HepG2 (cell line): ENCODE data around the gene TTC28. TPM values are rescaled to one million over a fixed set of nuclear protein-coding genes. Genes with fewer than 3 reads are reported as not detected.

Source experiments
- ATAC-seq: fragments of 200-7000 bp; cut with Tn5 transposase; 3 replicates; pipeline ENCODE4 v1.9.1; 2020; ENCODE audit warnings: mild to moderate bottlenecking, moderate library complexity
- BruUV-seq: library from RNA; stranded (reverse); fragments of 400-500 nt; replicated peaks from 2 replicates; lab custom pipeline; 2021; lab: Mats Ljungman, UMichigan
- CTCF ChIA-PET: fragments of 300-600 bp; formaldehyde crosslinking; extraction: SDS; loops from one replicate; lab custom pipeline; 2021; ENCODE audit warnings: low total read pairs, inconsistent platforms, low intra/inter-chr PET ratio; lab: Yijun Ruan, JAX
- POLR2A ChIA-PET: fragments of 350-600 bp; sonication (Branson Sonifier 250); formaldehyde crosslinking; loops from one replicate; lab custom pipeline; 2020; ENCODE audit warnings: antibody characterized with exemption, inconsistent platforms; lab: Yijun Ruan, JAX
- DNase-seq: peaks from one replicate; pipeline ENCODE4 v3.0.0-alpha.2; 2015; ENCODE audit warnings: low spot score
- FAIRE-seq: peaks from 3 replicates; lab custom pipeline; 2011; peaks lifted over from hg19 to GRCh38; lab: Jason Lieb, UNC
- H2AFZ ChIP-seq: one replicate; pipeline ENCODE4 v1.6.1; 2011; ENCODE audit warnings: low read length, inconsistent platforms
- H3K27ac ChIP-seq: fragments of 300-600 bp; 3 replicates; pipeline ENCODE4 v1.8.0; 2011; ENCODE audit warnings: mixed run types, mild to moderate bottlenecking, mixed read lengths, low read length, inconsistent platforms; ENCODE audit not compliant: insufficient read depth; ENCODE audit errors: extremely low read length
- H3K27me3 ChIP-seq, 2 experiments: fragments of 200-600 bp in 1 of 2; 2 replicates in 1 of 2; 3 replicates in 1 of 2; pipeline versions ENCODE4 v1.6.0 to v1.8.0; 2011; ENCODE audit warnings: low read length in 2 of 2, mild to moderate bottlenecking in 2 of 2, moderate library complexity in 2 of 2, inconsistent platforms in 1 of 2; ENCODE audit not compliant: insufficient read depth in 2 of 2, control insufficient read depth in 1 of 2
- H3K36me3 ChIP-seq, 2 experiments: fragments of 200-600 bp in 1 of 2; replicated peaks in 1 of 2; 2 replicates in 1 of 2; 3 replicates in 1 of 2; pipeline versions ENCODE4 v1.5.1 to v1.8.0; 2011; ENCODE audit warnings: low read length in 2 of 2, inconsistent platforms in 1 of 2; ENCODE audit not compliant: insufficient read depth in 2 of 2, control insufficient read depth in 1 of 2
- H3K4me1 ChIP-seq: 2 replicates; pipeline ENCODE4 v1.5.1; 2012; ENCODE audit warnings: low read length, inconsistent platforms; ENCODE audit not compliant: insufficient read depth
- H3K4me2 ChIP-seq: 2 replicates; pipeline ENCODE4 v1.6.0; 2011; ENCODE audit warnings: low read depth, low read length, inconsistent platforms
- H3K4me3 ChIP-seq, 3 experiments: fragments of 200-600 bp in 1 of 3; sonication (generic), shearing (Covaris generic) in 1 of 3; replicated peaks in 1 of 3; 2 replicates each; pipeline ENCODE4 v1.5.1; 2011 to 2016; ENCODE audit warnings: low read length in 3 of 3, inconsistent platforms in 2 of 3, low read depth in 2 of 3, mild to moderate bottlenecking in 2 of 3, control low read depth in 1 of 3, mixed read lengths in 1 of 3; ENCODE audit not compliant: insufficient read depth in 1 of 3
- H3K79me2 ChIP-seq: one replicate; pipeline ENCODE4 v1.6.1; 2011; ENCODE audit warnings: low read length, inconsistent platforms; ENCODE audit not compliant: insufficient read depth
- H3K9ac ChIP-seq: 2 replicates; pipeline ENCODE4 v1.6.0; 2011; ENCODE audit warnings: mild to moderate bottlenecking, low read depth, low read length, inconsistent platforms; ENCODE audit not compliant: insufficient read depth
- H3K9me3 ChIP-seq: 2 replicates; pipeline ENCODE4 v1.5.1; 2012; ENCODE audit warnings: mild to moderate bottlenecking, low read length
- H4K20me1 ChIP-seq: 2 replicates; pipeline ENCODE4 v1.6.0; 2011; ENCODE audit warnings: inconsistent platforms, mild to moderate bottlenecking, low read length, moderate library complexity; ENCODE audit not compliant: insufficient read depth
- BCLAF1 ChIP-seq: fragments of 450-650 bp; IDR thresholded peaks from 2 replicates; pipeline ENCODE4 v1.6.1; 2017; ENCODE audit warnings: mild to moderate bottlenecking
- BRCA1 ChIP-seq: sonication (generic); formaldehyde crosslinking; IDR thresholded peaks from 2 replicates; pipeline ENCODE4 v1.4.0; 2020; ENCODE audit warnings: missing genetic modification reagents
- FIP1L1 ChIP-seq: fragments of 200-400 bp; formaldehyde crosslinking; IDR thresholded peaks from 2 replicates; pipeline ENCODE4 v1.6.1; 2018; ENCODE audit warnings: low read depth, mild to moderate bottlenecking, low read length, moderate library complexity, borderline replicate concordance; ENCODE audit not compliant: insufficient read depth
- GRHL1 ChIP-seq: sonication (generic); formaldehyde crosslinking; conservative IDR thresholded peaks from 2 replicates; pipeline ENCODE4 v1.8.0; 2022; ENCODE audit warnings: missing genetic modification reagents
- HDAC2 ChIP-seq: sonication (generic); formaldehyde crosslinking; IDR thresholded peaks from 2 replicates; pipeline ENCODE4 v1.4.0; 2020; ENCODE audit warnings: missing genetic modification reagents
- HOXA3 ChIP-seq: sonication (generic); formaldehyde crosslinking; IDR thresholded peaks from 2 replicates; pipeline ENCODE4 v1.5.0; 2020; ENCODE audit warnings: missing genetic modification reagents
- IKZF4 ChIP-seq: sonication (generic); formaldehyde crosslinking; IDR thresholded peaks from 2 replicates; pipeline ENCODE4 v1.5.1; 2020; ENCODE audit warnings: borderline replicate concordance, mild to moderate bottlenecking, low read depth, missing genetic modification reagents; ENCODE audit errors: not compliant biosample characterization
- NFE2 ChIP-seq: sonication (generic); formaldehyde crosslinking; IDR thresholded peaks from 2 replicates; pipeline ENCODE4 v1.4.0; 2020; ENCODE audit warnings: missing genetic modification reagents
- PHB2 ChIP-seq: fragments of 450-650 bp; IDR thresholded peaks from 2 replicates; pipeline ENCODE4 v1.6.1; 2018; ENCODE audit not compliant: partially characterized antibody
- RAD51 ChIP-seq: fragments of 450-650 bp; IDR thresholded peaks from 2 replicates; pipeline ENCODE4 v1.6.1; 2016; ENCODE audit warnings: borderline replicate concordance
- SAP130 ChIP-seq: IDR thresholded peaks from 2 replicates; pipeline ENCODE4 v1.6.1; 2016; ENCODE audit warnings: low read depth
- TFE3 ChIP-seq: IDR thresholded peaks from 2 replicates; pipeline ENCODE4 v1.6.1; 2016
- ZNF20 ChIP-seq: sonication (generic); formaldehyde crosslinking; IDR thresholded peaks from 2 replicates; pipeline ENCODE4 v1.4.0; 2020; ENCODE audit warnings: mild to moderate bottlenecking, moderate library complexity, missing genetic modification reagents
- ZNF296 ChIP-seq: sonication (generic); formaldehyde crosslinking; conservative IDR thresholded peaks from 2 replicates; pipeline ENCODE4 v1.5.0; 2020; ENCODE audit warnings: mild to moderate bottlenecking, missing genetic modification reagents
- ZNF513 ChIP-seq: sonication (generic); formaldehyde crosslinking; conservative IDR thresholded peaks from 2 replicates; pipeline ENCODE4 v1.5.0; 2020; ENCODE audit warnings: missing genetic modification reagents
- ZNF550 ChIP-seq: sonication (generic); formaldehyde crosslinking; IDR thresholded peaks from 2 replicates; pipeline ENCODE4 v1.4.0; 2020; ENCODE audit warnings: mild to moderate bottlenecking, missing genetic modification reagents, borderline replicate concordance
- ZNF775 ChIP-seq: sonication (generic); formaldehyde crosslinking; IDR thresholded peaks from 2 replicates; pipeline ENCODE4 v1.4.0; 2020; ENCODE audit warnings: missing genetic modification reagents, mild to moderate bottlenecking, moderate library complexity, borderline replicate concordance
- ZNF792 ChIP-seq: IDR thresholded peaks from 2 replicates; pipeline ENCODE4 v1.6.1; 2016
- WGBS: methylation state at CpG from one replicate; pipeline ENCODE4 v1.1.6; 2017; ENCODE audit warnings: low lambda C conversion rate; 5-methylcytosine and 5-hydroxymethylcytosine counted together
- in situ Hi-C: cut with HindIII; loops from 2 replicates; pipeline ENCODE4 v1.10.0; 2017; ENCODE audit warnings: low pct_unique_long_range_greater_than_20kb; ENCODE audit not compliant: extremely low pct_ligation_motif_present
- intact Hi-C: fragments of 100-400 bp; cut with micrococcal nuclease; formaldehyde crosslinking; loops from one replicate; pipeline ENCODE4 v1.10.0; 2022; ENCODE audit not compliant: unreplicated experiment
- polyA plus RNA-seq, 8 experiments: library from polyadenylated mRNA; depleted of rRNA in 3 of 8; stranded (reverse) in 7 of 8; unstranded in 1 of 8; fragments of >200 nt; fragmentation: Illumina TruSeq in 4 of 8; extraction: Trizol in 4 of 8; gene quantifications; 2 replicates each; pipeline versions ENCODE4 v1.2.1 to v1.2.3, GENCODE V29; 2011 to 2016; ENCODE audit warnings: low read depth in 4 of 8, missing spikeins in 1 of 8, mixed read lengths in 1 of 8; ENCODE audit not compliant: insufficient read depth in 1 of 8
- total RNA-seq, 5 experiments: library from RNA; depleted of rRNA; stranded (reverse); fragments of >200 nt; fragmentation: Illumina TruSeq; extraction: Trizol; gene quantifications; 2 replicates each; pipeline ENCODE4 v1.2.3, GENCODE V29; 2016; ENCODE audit warnings: low read depth in 1 of 5

Gene TTC28
- total and polyA plus RNA-seq, 2 of the 13 experiments (the other 11 are each of a cell fraction or from before 2014, with no cell fraction given) = 4.2 to 13.1 TPM

- no peak for TF ChIP-seq GRHL1 (CRISPR knock-in tag)
These were observed 190.8 kb downstream of the TTC28 start (continued) for GRCh38 chr22:28488825-28489224.

GRCh38 chr22:28484662-28485061 lies 195.0 kb downstream of the TTC28 start:
- ATAC-seq (no peak), DNase-seq (no peak), FAIRE-seq (no peak)
- H3K9me3 ChIP-seq = no peaks in the 10 kb centered on the region
- CTCF ChIA-PET = no interaction called here
- no peaks in the 10 kb centered on the region for H4K20me1 ChIP-seq
- H3K36me3 ChIP-seq = no peaks in the 10 kb centered on the region
- no peaks in the 10 kb centered on the region for H3K79me2 ChIP-seq
- H3K4me1 ChIP-seq = no peaks in the 10 kb centered on the region
- H2AFZ ChIP-seq = no peak overlapping the region
- POLR2A ChIA-PET = no interaction called here
- no peaks in the 10 kb centered on the region for H3K27me3 ChIP-seq
- no peak overlapping the region for H3K9ac ChIP-seq
- H3K4me3 ChIP-seq = no peak overlapping the region
- intact Hi-C loops (no loop called here), in situ Hi-C loops (no loop called here)
- 100% methylated on average over 1 of the region's 1 CpG for WGBS
- BruUV-seq = no TSS peak
- no peak overlapping the region for H3K4me2 ChIP-seq
- H3K27ac ChIP-seq = no peak overlapping the region
- no peak for TF ChIP-seq ZNF550 (CRISPR knock-in tag)
- no peak for TF ChIP-seq ZNF792 (CRISPR knock-in tag)
- no peak for TF ChIP-seq HDAC2 (CRISPR knock-in tag)
- no peak for TF ChIP-seq BCLAF1
- TF ChIP-seq PHB2 = no peak
- no peak for TF ChIP-seq HOXA3
- TF ChIP-seq ZNF775 (CRISPR knock-in tag) = no peak
- TF ChIP-seq IKZF4 (CRISPR knock-in tag) = no peak
- no peak for TF ChIP-seq ZNF20 (CRISPR knock-in tag)
- no peak for TF ChIP-seq ZNF296 (CRISPR knock-in tag)
- TF ChIP-seq TFE3 (CRISPR knock-in tag) = no peak
- no peak for TF ChIP-seq BRCA1
- TF ChIP-seq NFE2 = no peak
- no peak for TF ChIP-seq SAP130 (CRISPR knock-in tag)
- no peak for TF ChIP-seq FIP1L1
- TF ChIP-seq ZNF513 (CRISPR knock-in tag) = no peak
- no peak for TF ChIP-seq RAD51
